Fibroblast of mammary gland (primary cell): Measurements from ENCODE around the gene MDFI.

Experiments used
- DNase-seq: peaks from one replicate; pipeline ENCODE4 v3.0.0-alpha.2; 2010; ENCODE audit warnings: low read depth
- H3K4me3 ChIP-seq: 2 replicates; pipeline ENCODE4 v1.5.1; 2011; ENCODE audit warnings: low read depth, mild to moderate bottlenecking, low read length, moderate library complexity; ENCODE audit not compliant: control insufficient read depth
- CTCF ChIP-seq: conservative IDR thresholded peaks from 2 replicates; pipeline ENCODE4 v1.5.1; 2011; ENCODE audit warnings: low read depth, low read length, inconsistent platforms; ENCODE audit not compliant: control insufficient read depth, insufficient read depth

Gene MDFI

DNA sequence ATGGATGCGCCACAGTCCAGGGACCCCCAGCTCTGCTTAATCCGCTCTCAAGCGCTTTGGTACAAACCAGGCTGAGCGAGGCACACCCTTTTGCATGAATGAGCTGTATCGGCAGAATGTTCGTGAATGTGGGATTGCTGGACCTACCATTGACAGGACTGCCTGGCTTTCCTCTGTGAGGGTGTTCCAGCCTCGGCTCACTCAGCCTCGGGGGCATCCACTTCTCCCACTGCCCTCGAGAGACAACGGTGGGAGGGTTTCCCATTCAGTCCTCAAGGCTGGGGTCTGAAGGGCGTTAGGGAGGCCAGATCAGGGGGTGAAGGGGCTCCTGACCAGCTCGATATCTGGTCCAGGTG, 17.4 kb downstream of the MDFI start:
- TF ChIP-seq CTCF, result no peak
- no peak for DNase-seq
- no peak overlapping the region for H3K4me3 ChIP-seq

DNA sequence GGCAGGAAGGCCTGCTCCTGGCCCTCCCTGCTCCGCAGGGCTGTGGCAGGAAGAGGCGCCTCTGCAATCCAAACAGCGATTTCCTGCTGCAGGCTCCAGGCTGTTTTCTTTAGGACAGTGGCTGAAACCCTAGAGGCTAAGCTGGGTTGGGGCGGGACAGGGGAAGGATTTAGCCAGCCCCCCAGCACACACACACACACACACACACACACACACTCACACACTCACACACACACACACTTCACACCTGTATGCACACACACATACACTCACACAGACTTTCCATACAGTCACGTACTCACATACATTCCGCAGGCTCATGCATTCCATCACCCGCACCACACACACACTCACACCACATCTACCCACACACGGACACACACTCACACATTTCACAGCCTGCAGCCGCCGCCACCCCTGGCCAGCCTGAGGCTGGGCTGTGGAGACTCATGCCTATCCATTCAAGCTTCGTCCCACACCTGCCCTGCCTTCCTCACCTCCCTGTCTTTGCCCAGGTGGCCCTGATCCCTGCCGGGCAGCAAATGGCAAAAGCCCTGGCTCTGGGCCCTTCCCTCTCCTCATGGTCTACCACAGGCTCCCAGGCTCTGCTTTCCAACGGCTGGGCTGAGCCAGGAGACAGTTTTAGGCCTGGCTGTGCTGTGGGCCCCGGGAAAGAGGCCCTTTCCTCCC, 17.9 kb downstream of the MDFI start:
- no peak overlapping the region for H3K4me3 ChIP-seq
- no peak for TF ChIP-seq CTCF
- no peak for DNase-seq

DNA sequence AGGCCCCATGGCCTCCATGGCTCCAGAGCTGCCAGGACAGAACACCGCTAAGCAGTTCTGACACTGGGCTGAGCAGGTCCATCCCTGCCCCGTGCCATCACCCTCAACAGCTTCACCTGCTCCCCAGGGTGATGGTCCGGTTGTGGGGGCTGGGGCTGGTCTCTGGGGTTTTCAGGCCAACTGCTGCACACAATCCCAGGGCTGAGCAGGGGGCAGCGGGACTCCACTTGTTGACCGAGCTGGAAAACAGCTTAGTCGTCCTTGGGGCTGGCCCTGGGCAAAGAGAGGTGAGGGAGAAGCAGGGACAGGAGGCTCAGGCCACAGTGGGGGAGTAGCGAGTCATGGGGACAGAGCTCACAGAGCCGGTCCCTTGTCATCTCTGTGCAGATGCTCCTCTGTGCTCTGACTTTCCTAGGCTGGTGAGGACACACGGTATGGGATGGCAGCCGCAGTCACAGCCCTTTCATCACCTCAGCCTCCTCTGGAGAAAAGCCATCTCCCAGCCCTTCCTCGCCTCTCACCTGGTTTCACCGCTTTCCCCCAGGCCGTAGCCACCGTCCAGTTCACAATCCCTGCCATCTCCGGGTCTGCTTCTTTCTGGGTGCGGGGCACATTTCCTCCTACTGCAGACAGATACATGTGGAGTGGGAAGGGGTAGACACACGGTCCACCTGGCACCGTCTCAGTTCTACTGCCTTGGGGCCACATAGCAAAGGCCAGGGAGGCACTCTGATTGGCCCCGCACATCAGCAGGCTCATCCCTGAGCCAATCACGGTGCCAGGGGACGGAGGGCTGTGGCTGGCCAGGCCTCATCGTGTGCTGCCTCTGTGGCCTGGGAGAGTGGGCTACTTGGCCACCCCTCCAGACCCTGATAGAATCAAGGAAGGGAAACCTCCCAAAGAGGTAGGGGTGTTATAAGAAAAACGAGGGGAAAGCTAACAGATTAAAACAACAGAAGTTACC, 19.1 kb downstream of the MDFI start:
- no peak for TF ChIP-seq CTCF
- no peak for DNase-seq
- H3K4me3 ChIP-seq, result no peak overlapping the region

DNA sequence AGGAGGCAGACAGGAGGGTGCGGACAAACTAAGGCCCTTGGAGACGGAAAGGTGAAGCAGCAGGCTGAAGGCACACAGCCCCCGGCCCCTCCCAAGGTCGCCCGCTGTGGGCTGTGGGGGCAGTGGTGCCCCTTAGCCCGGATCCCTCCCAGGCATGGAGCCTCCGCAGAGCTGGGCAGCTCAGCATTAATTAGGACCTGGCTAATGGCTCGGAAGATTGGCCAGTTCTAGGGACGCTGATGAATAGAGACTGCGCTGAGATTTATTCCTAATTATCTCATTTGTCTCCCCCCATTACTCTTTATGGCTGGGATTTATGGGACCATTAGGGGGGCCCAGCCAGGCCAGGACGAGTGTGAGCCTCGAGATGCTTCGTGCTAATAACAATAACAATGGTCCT, 20.4 kb downstream of the MDFI start:
- H3K4me3 ChIP-seq, result no peak overlapping the region
- TF ChIP-seq CTCF, result no peak
- no peak for DNase-seq

GRCh38 chr6:41659935-41660334, 21.7 kb downstream of the MDFI start:
- no peak for DNase-seq
- TF ChIP-seq CTCF, result no peak
- H3K4me3 ChIP-seq, result no peak overlapping the region

- TF ChIP-seq CTCF, result no peak
- DNase-seq, result no peak
- H3K4me3 ChIP-seq, result no peak overlapping the region
These were observed 25.3 kb downstream of the MDFI start for GRCh38 chr6:41663568-41663967.

DNA sequence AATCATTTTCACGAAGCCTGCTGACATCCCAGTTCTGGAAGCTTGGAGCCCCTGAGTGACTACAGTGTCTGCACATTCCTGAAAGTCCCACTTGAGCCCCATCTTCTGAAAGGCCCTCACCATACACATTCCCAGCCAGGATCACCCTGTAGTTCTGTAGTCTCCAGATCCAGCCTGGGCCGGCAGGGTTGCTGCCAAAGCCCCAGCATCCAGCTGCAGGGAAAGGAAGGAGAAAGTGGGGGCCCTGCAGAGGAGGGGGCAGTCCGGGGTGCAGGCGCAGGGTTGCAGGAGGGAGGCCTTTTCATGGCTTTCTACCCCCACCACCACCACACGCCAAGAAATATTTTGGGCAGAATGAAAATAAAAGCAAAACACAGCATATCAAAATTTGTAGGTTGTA, 26.0 kb downstream of the MDFI start:
- no peak for DNase-seq
- no peak overlapping the region for H3K4me3 ChIP-seq
- no peak for TF ChIP-seq CTCF
